Measurements from ENCODE around the gene SMG6.
"Not testable (repeated sequence)": the region's sequence is repeated elsewhere in the genome, so short reads cannot be mapped to it uniquely, and the experiment has no call there.

SMG6 gene

GRCh38 chr17:2174468-2175293 lies 128.9 kb downstream of the SMG6 start:
- DNase-seq, result no peak

GRCh38 chr17:2174014-2174413 lies 129.6 kb downstream of the SMG6 start:
- DNase-seq, result no peak

GRCh38 chr17:2172999-2173398 lies 130.6 kb downstream of the SMG6 start:
- no peak for DNase-seq

GRCh38 chr17:2172077-2172851 lies 131.3 kb downstream of the SMG6 start:
- no peak for DNase-seq

GRCh38 chr17:2171702-2172076 lies 131.9 kb downstream of the SMG6 start:
- DNase-seq, result no peak

GRCh38 chr17:2170023-2170422 lies 133.6 kb downstream of the SMG6 start:
- no peak for DNase-seq

- not testable (repeated sequence) for DNase-seq
Observed at GRCh38 chr17:2165723-2166122, 137.9 kb downstream of the SMG6 start.

GRCh38 chr17:2158396-2158780 lies 145.2 kb downstream of the SMG6 start:
- DNase-seq, result no peak

- DNase-seq, result no peak
Observed at GRCh38 chr17:2157675-2158395, 145.8 kb downstream of the SMG6 start.

GRCh38 chr17:2157081-2157480 lies 146.5 kb downstream of the SMG6 start:
- DNase-seq, result peak; percentile 6

GRCh38 chr17:2156666-2157065 lies 146.9 kb downstream of the SMG6 start:
- DNase-seq, result no peak

GRCh38 chr17:2155573-2155972 lies 148.0 kb downstream of the SMG6 start:
- no peak for DNase-seq

- DNase-seq, result no peak
Observed at GRCh38 chr17:2151358-2152033, 152.1 kb downstream of the SMG6 start.

- peak; percentile 67 for DNase-seq
Observed at GRCh38 chr17:2150806-2151205, 152.8 kb downstream of the SMG6 start.

- DNase-seq, result no peak
Observed at GRCh38 chr17:2149934-2150333, 153.7 kb downstream of the SMG6 start.

GRCh38 chr17:2146132-2146871 lies 157.3 kb downstream of the SMG6 start:
- DNase-seq, result peak; percentile 81

- no peak for DNase-seq
Observed at GRCh38 chr17:2144701-2145100, 158.9 kb downstream of the SMG6 start.

GRCh38 chr17:2143332-2143731 lies 160.3 kb downstream of the SMG6 start:
- DNase-seq, result no peak

- not testable (repeated sequence) for DNase-seq
Observed at GRCh38 chr17:2142682-2143081, 160.9 kb downstream of the SMG6 start.

GRCh38 chr17:2140683-2141082 lies 162.9 kb downstream of the SMG6 start:
- peak; percentile 47 for DNase-seq

- peak; percentile 87 for DNase-seq
Observed at GRCh38 chr17:2138761-2139160, 164.8 kb downstream of the SMG6 start.

GRCh38 chr17:2138318-2138717 lies 165.3 kb downstream of the SMG6 start:
- DNase-seq, result no peak

All from DMS79 treated with DMSO at 0.1 percent for 48 hours (cell line).